Activated CD4-positive, alpha-beta T cell treated with anti-CD3 and anti-CD28 coated beads, Interleukin-2, amount 50 U/mL, for 1 hour (primary cell): ENCODE measurements around the gene RCAN2.
"Not testable (repeated sequence)": the region's sequence is repeated elsewhere in the genome, so short reads cannot be mapped to it uniquely, and the experiment has no call there.

ENCODE experiments used
- DNase-seq: peaks from one replicate; pipeline ENCODE4 v3.0.0-alpha.2; 2020

The RCAN2 gene

GRCh38 chr6:46438245-46438644, 53.0 kb downstream of the RCAN2 start:
- no peak for DNase-seq

GRCh38 chr6:46437671-46438221, 53.5 kb downstream of the RCAN2 start:
- no peak for DNase-seq

- no peak for DNase-seq
Measured at GRCh38 chr6:46422619-46423018, 68.6 kb downstream of the RCAN2 start.

GRCh38 chr6:46421939-46422338, 69.3 kb downstream of the RCAN2 start:
- DNase-seq = no peak

GRCh38 chr6:46420921-46421638, 70.2 kb downstream of the RCAN2 start:
- no peak for DNase-seq

GRCh38 chr6:46419576-46420002, 71.7 kb downstream of the RCAN2 start:
- no peak for DNase-seq

- DNase-seq = no peak
Measured at GRCh38 chr6:46414398-46414797, 76.9 kb downstream of the RCAN2 start.

- DNase-seq = no peak
Measured at GRCh38 chr6:46412662-46413061, 78.6 kb downstream of the RCAN2 start.

- DNase-seq = no peak
Measured at GRCh38 chr6:46411456-46412197, 79.6 kb downstream of the RCAN2 start.

GRCh38 chr6:46410334-46410953, 80.8 kb downstream of the RCAN2 start:
- DNase-seq = peak; percentile 4

GRCh38 chr6:46407776-46408530, 83.3 kb downstream of the RCAN2 start:
- no peak for DNase-seq

- DNase-seq = no peak
Measured at GRCh38 chr6:46407246-46407645, 84.0 kb downstream of the RCAN2 start.

GRCh38 chr6:46405620-46406180, 85.5 kb downstream of the RCAN2 start:
- DNase-seq = not testable (repeated sequence)

GRCh38 chr6:46400898-46401297, 90.4 kb downstream of the RCAN2 start:
- no peak for DNase-seq

- DNase-seq = no peak
Measured at GRCh38 chr6:46395530-46395929, 95.7 kb downstream of the RCAN2 start.

GRCh38 chr6:46393940-46394337, 97.3 kb downstream of the RCAN2 start:
- no peak for DNase-seq

- DNase-seq = no peak
Measured at GRCh38 chr6:46393161-46393939, 97.9 kb downstream of the RCAN2 start.

GRCh38 chr6:46392294-46392693, 99.0 kb downstream of the RCAN2 start:
- no peak for DNase-seq

GRCh38 chr6:46390153-46390876, 100.9 kb downstream of the RCAN2 start:
- DNase-seq = no peak

GRCh38 chr6:46387728-46388127, 103.5 kb downstream of the RCAN2 start:
- DNase-seq = not testable (repeated sequence)

- DNase-seq = no peak
Measured at GRCh38 chr6:46381579-46381978, 109.7 kb downstream of the RCAN2 start.
